ENCODE measurements around the gene LHB. TPM values are rescaled to one million over a fixed set of nuclear protein-coding genes. Genes with fewer than 3 reads are reported as not detected.
"Not testable (repeated sequence)": the region's sequence is repeated elsewhere in the genome, so short reads cannot be mapped to it uniquely, and the experiment has no call there.

LHB gene
- polyA plus RNA-seq, 1 donor (not counting 4 experiments of a cell fraction or from before 2014, with no cell fraction given): not detected

DNA sequence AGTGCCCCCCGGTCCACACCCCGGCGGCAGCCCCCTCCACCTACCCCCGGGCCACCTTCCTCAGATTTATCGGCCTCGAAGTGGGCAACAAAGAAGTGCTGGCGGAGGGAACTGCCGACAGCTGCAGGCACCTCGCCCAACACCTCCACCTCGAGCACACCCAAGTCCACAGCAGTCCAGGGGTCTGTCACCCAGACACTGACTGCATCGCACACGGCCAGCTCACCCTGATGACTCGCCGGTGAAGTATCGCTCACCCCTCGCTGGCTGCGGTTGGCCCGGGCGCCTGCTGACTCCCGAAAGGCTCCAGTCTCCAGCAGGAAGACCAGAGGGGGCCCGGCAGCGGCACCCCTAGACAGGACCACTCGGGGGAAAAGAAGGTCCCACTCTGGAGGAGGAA, 8.7 kb upstream of the LHB start:
- H3K27me3 ChIP-seq (ENCODE audit: control insufficient read depth, extremely low read depth, insufficient read depth, low read length); H3K36me3 ChIP-seq (ENCODE audit: control insufficient read depth in 2 of 2, extremely low read depth in 1 of 2, insufficient read depth in 2 of 2, low read length in 2 of 2); H3K4me2 ChIP-seq (ENCODE audit: control insufficient read depth, extremely low read depth, insufficient read depth, low read depth, low read length); DNase-seq (ENCODE audit: low read depth, low spot score); H3K27ac ChIP-seq (ENCODE audit: control insufficient read depth, insufficient read depth, low read length); H3K9ac ChIP-seq (ENCODE audit: control insufficient read depth, extremely low read depth, insufficient read depth, low read length); H3K4me1 ChIP-seq (ENCODE audit: control insufficient read depth, extremely low read depth, insufficient read depth, low read length); H2AFZ ChIP-seq (ENCODE audit: control insufficient read depth, low read length); H3K9me3 ChIP-seq (ENCODE audit: control insufficient read depth, low read depth, low read length); H3K9me1 ChIP-seq (ENCODE audit: control insufficient read depth, extremely low read depth, insufficient read depth, low read length); H4K20me1 ChIP-seq (ENCODE audit: control insufficient read depth, extremely low read depth, insufficient read depth, low read length); dilution Hi-C loops (cut with MboI; ENCODE audit: extremely low pct_ligation_motif_present, low sequenced_read_pairs); FAIRE-seq; H3K4me3 ChIP-seq (ENCODE audit: control insufficient read depth in 2 of 3, extremely low read depth in 1 of 3, insufficient read depth in 2 of 3, low read depth in 1 of 3, low read length in 3 of 3); H3K79me2 ChIP-seq (ENCODE audit: control insufficient read depth, insufficient read depth, low read length): not testable (repeated sequence)

DNA sequence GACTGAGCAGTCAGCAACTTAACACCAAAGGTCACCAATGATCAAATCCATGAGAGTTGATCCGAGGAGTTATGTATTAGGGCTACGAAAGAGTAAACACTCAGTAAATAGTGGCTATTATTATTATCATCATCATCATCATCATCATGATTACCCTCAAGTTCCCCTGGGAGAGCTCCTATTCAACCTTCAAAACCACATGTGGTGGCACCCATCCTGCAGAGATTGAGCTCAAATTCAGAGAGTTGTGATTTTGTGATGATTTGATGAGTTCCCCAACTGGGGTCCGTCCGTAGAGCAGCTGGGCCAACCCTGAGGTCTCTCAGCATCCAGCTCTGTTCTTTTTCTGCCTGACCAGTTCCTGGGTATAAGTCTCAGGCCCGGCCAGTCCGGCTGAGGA, 8.2 kb upstream of the LHB start:
- H3K79me2 ChIP-seq (ENCODE audit: control insufficient read depth, insufficient read depth, low read length); H3K9ac ChIP-seq (ENCODE audit: control insufficient read depth, extremely low read depth, insufficient read depth, low read length); H3K9me3 ChIP-seq (ENCODE audit: control insufficient read depth, low read depth, low read length); H3K4me2 ChIP-seq (ENCODE audit: control insufficient read depth, extremely low read depth, insufficient read depth, low read depth, low read length); H2AFZ ChIP-seq (ENCODE audit: control insufficient read depth, low read length); H4K20me1 ChIP-seq (ENCODE audit: control insufficient read depth, extremely low read depth, insufficient read depth, low read length); DNase-seq (ENCODE audit: low read depth, low spot score); dilution Hi-C loops (cut with MboI; ENCODE audit: extremely low pct_ligation_motif_present, low sequenced_read_pairs); FAIRE-seq; H3K36me3 ChIP-seq (ENCODE audit: control insufficient read depth in 2 of 2, extremely low read depth in 1 of 2, insufficient read depth in 2 of 2, low read length in 2 of 2); H3K9me1 ChIP-seq (ENCODE audit: control insufficient read depth, extremely low read depth, insufficient read depth, low read length); H3K4me1 ChIP-seq (ENCODE audit: control insufficient read depth, extremely low read depth, insufficient read depth, low read length); H3K27ac ChIP-seq (ENCODE audit: control insufficient read depth, insufficient read depth, low read length); H3K4me3 ChIP-seq (ENCODE audit: control insufficient read depth in 2 of 3, extremely low read depth in 1 of 3, insufficient read depth in 2 of 3, low read depth in 1 of 3, low read length in 3 of 3): not testable (repeated sequence)
- H3K27me3 ChIP-seq (ENCODE audit: control insufficient read depth, extremely low read depth, insufficient read depth, low read length): peaks cover 10% of the 10 kb centered on the region

DNA sequence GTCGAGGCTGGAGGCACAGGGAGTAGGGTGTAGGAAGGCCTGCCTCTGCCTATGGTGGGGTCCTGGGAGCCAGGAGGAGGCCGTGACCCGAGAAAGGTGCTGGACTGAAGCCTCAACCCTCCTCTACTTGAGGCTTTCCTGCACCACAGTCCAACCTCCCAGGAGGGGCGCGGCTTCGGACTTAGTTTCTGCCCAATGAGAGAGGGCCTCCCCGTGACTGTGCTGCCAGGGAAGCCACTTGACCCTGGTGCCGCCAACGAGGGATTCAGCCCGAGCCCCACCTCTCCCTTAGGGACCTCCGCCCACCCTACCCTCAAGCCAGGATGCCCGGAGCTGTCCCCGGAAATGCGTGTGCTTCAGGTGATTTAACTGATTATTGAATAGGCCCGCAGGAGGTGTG, 7.3 kb upstream of the LHB start, which contains the start of gene CGB3:
CGB3 (minus strand) TSS at position 101 of the 400 bp plus-strand sequence. CDS start 362 bp downstream, outside the sequence.
- H3K36me3 ChIP-seq (ENCODE audit: control insufficient read depth in 2 of 2, extremely low read depth in 1 of 2, insufficient read depth in 2 of 2, low read length in 2 of 2); H3K79me2 ChIP-seq (ENCODE audit: control insufficient read depth, insufficient read depth, low read length); H3K4me1 ChIP-seq (ENCODE audit: control insufficient read depth, extremely low read depth, insufficient read depth, low read length); H3K9me3 ChIP-seq (ENCODE audit: control insufficient read depth, low read depth, low read length); H2AFZ ChIP-seq (ENCODE audit: control insufficient read depth, low read length); H3K27ac ChIP-seq (ENCODE audit: control insufficient read depth, insufficient read depth, low read length); DNase-seq (ENCODE audit: low read depth, low spot score); H3K9ac ChIP-seq (ENCODE audit: control insufficient read depth, extremely low read depth, insufficient read depth, low read length); H3K9me1 ChIP-seq (ENCODE audit: control insufficient read depth, extremely low read depth, insufficient read depth, low read length); H4K20me1 ChIP-seq (ENCODE audit: control insufficient read depth, extremely low read depth, insufficient read depth, low read length); dilution Hi-C loops (cut with MboI; ENCODE audit: extremely low pct_ligation_motif_present, low sequenced_read_pairs); H3K4me3 ChIP-seq (ENCODE audit: control insufficient read depth in 2 of 3, extremely low read depth in 1 of 3, insufficient read depth in 2 of 3, low read depth in 1 of 3, low read length in 3 of 3); FAIRE-seq; H3K4me2 ChIP-seq (ENCODE audit: control insufficient read depth, extremely low read depth, insufficient read depth, low read depth, low read length): not testable (repeated sequence)
- H3K27me3 ChIP-seq (ENCODE audit: control insufficient read depth, extremely low read depth, insufficient read depth, low read length): peaks cover 11% of the 10 kb centered on the region

All from keratinocyte (primary cell).